Common myeloid progenitor, CD34-positive (primary cell): ENCODE data around the gene ZNF821.

Experiments
- CTCF ChIA-PET: fragments of 350-600 bp; sonication (Branson Sonifier 250); formaldehyde crosslinking; loops from one replicate; lab custom pipeline; 2021; ENCODE audit warnings: antibody characterized with exemption; lab: Charles Lee
- POLR2A ChIA-PET: fragments of 350-600 bp; sonication (Branson Sonifier 250); formaldehyde crosslinking; loops from one replicate; lab custom pipeline; 2021; ENCODE audit warnings: antibody characterized with exemption; lab: Charles Lee
- DNase-seq, 3 donors: peaks; one replicate each; pipeline versions ENCODE4 v3.0.0 to v3.0.0-alpha.2; 2013
- H3K27ac ChIP-seq, 2 experiments: 1 replicate in 1 of 2; 2 replicates in 1 of 2; pipeline ENCODE4 v1.7.0; 2013; ENCODE audit warnings: inconsistent platforms in 2 of 2, low read length in 2 of 2, mild to moderate bottlenecking in 2 of 2, low read depth in 1 of 2, moderate library complexity in 1 of 2; ENCODE audit not compliant: severe bottlenecking in 2 of 2, insufficient read depth in 1 of 2, poor library complexity in 1 of 2
- H3K27me3 ChIP-seq, 5 experiments: replicated peaks in 2 of 5; 1 replicate in 3 of 5; 2 replicates in 2 of 5; pipeline versions ENCODE4 v1.6.1 to v1.7.0; 2013; ENCODE audit warnings: low read length in 4 of 5, mild to moderate bottlenecking in 2 of 5, moderate library complexity in 2 of 5, inconsistent platforms in 1 of 5; ENCODE audit not compliant: insufficient read depth in 5 of 5, control insufficient read depth in 4 of 5
- H3K36me3 ChIP-seq, 4 experiments: 1 replicate in 2 of 4; 2 replicates in 2 of 4; pipeline versions ENCODE4 v1.6.1 to v1.7.0; 2013; ENCODE audit warnings: low read length in 3 of 4, control low read depth in 1 of 4, mild to moderate bottlenecking in 1 of 4; ENCODE audit not compliant: control insufficient read depth in 4 of 4, insufficient read depth in 4 of 4
- H3K4me1 ChIP-seq, 4 experiments: 1 replicate in 3 of 4; 2 replicates in 1 of 4; pipeline versions ENCODE4 v1.6.1 to v1.7.1; 2013; ENCODE audit warnings: low read length in 3 of 4, mild to moderate bottlenecking in 3 of 4, control low read depth in 1 of 4, inconsistent platforms in 1 of 4, moderate library complexity in 1 of 4; ENCODE audit not compliant: control insufficient read depth in 4 of 4, insufficient read depth in 4 of 4; ENCODE audit errors: control extremely low read depth in 1 of 4
- H3K4me3 ChIP-seq, 7 experiments: 1 replicate in 4 of 7; 2 replicates in 3 of 7; pipeline versions ENCODE4 v1.5.1 to v1.7.0; 2013; ENCODE audit warnings: mild to moderate bottlenecking in 7 of 7, low read length in 6 of 7, moderate library complexity in 6 of 7, inconsistent platforms in 2 of 7, low read depth in 2 of 7, control low read depth in 1 of 7; ENCODE audit not compliant: insufficient read depth in 4 of 7, control insufficient read depth in 1 of 7; ENCODE audit errors: extremely low read depth in 1 of 7
- H3K9me3 ChIP-seq, 5 experiments: 1 replicate in 4 of 5; 2 replicates in 1 of 5; pipeline versions ENCODE4 v1.6.1 to v1.7.1; 2013; ENCODE audit warnings: low read length in 4 of 5, mild to moderate bottlenecking in 2 of 5, inconsistent platforms in 1 of 5, low read depth in 1 of 5, moderate library complexity in 1 of 5; ENCODE audit not compliant: control insufficient read depth in 4 of 5, insufficient read depth in 2 of 5; ENCODE audit errors: control extremely low read depth in 1 of 5
- WGBS: methylation state at CpG from one replicate; pipeline ENCODE4 v1.1.5; 2013; ENCODE audit not compliant: insufficient coverage; 5-methylcytosine and 5-hydroxymethylcytosine counted together

The ZNF821 gene

DNA sequence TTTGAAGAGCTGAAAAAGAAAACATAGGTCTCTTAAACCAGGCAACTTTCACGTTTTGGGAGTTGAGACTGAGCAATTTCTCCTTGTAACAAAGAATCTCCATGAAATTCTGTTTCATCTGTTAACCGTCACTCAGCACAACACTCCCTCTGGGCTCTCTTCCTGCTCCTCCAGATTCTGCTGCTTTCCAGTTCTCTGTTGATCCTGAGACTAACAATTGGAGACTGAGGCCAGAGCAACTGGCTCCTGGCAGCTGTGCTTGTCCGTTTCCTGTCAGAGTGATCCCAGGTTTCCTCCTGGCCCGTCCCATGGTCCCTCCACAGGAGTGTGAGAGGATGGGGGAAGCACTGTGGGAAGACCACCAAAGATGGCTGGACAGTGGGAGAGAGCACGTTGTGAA lies 43.8 kb upstream of the ZNF821 start:
- CTCF ChIA-PET: interaction anchor here (1.0 to 2.2 kb wide), 2 partner anchors 10 to 42 kb away, joined by 3 to 13 read pairs; no protein-coding TSS in a partner anchor
- no peaks in the 10 kb centered on the region for H3K27me3 ChIP-seq
- no peak overlapping the region for H3K4me3 ChIP-seq
- POLR2A ChIA-PET: no interaction called here
- H3K36me3 ChIP-seq: peaks cover 20 to 77% (median 59%) of the 10 kb centered on the region in 4 experiments
- 75% methylated on average over 5 of the region's 5 CpGs for WGBS
- peaks cover 0 to 5% (median 0%) of the 10 kb centered on the region in 4 experiments for H3K4me1 ChIP-seq
- H3K9me3 ChIP-seq: no peaks in the 10 kb centered on the region
- no peak overlapping the region for H3K27ac ChIP-seq
- no peak for DNase-seq

DNA sequence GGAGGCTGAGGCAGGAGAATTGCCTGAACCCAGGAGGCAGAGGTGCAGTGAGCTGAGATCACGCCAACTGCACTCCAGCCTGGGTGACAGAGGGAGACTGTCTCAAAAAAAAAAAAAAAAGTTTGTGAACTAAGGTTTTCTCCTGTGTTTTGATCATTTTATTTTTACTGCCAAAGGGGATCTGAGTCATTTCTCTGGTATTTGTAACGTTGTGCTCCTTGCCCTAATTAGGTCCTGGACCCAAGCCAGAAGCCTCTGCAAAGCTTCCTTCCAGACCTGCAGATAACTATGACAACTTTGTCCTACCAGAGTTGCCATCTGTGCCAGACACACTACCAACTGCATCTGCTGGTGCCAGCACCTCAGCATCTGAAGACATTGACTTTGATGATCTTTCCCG lies 43.4 kb upstream of the ZNF821 start:
- 57% methylated on average over 3 of the region's 3 CpGs for WGBS
- CTCF ChIA-PET: no interaction called here
- peaks cover 23 to 81% (median 62%) of the 10 kb centered on the region in 4 experiments for H3K36me3 ChIP-seq
- no peak overlapping the region for H3K4me3 ChIP-seq
- peak in 2 of 3 donors; percentile 38 to 47 for DNase-seq
- H3K9me3 ChIP-seq: no peaks in the 10 kb centered on the region
- POLR2A ChIA-PET: no interaction called here
- H3K27me3 ChIP-seq: no peaks in the 10 kb centered on the region
- H3K27ac ChIP-seq: no peak overlapping the region
- peaks cover 0 to 5% (median 0%) of the 10 kb centered on the region in 4 experiments for H3K4me1 ChIP-seq

GRCh38 chr16:71924710-71925109 lies 40.7 kb upstream of the ZNF821 start:
- peaks cover 28 to 88% (median 76%) of the 10 kb centered on the region in 4 experiments for H3K36me3 ChIP-seq
- POLR2A ChIA-PET: no interaction called here

DNA sequence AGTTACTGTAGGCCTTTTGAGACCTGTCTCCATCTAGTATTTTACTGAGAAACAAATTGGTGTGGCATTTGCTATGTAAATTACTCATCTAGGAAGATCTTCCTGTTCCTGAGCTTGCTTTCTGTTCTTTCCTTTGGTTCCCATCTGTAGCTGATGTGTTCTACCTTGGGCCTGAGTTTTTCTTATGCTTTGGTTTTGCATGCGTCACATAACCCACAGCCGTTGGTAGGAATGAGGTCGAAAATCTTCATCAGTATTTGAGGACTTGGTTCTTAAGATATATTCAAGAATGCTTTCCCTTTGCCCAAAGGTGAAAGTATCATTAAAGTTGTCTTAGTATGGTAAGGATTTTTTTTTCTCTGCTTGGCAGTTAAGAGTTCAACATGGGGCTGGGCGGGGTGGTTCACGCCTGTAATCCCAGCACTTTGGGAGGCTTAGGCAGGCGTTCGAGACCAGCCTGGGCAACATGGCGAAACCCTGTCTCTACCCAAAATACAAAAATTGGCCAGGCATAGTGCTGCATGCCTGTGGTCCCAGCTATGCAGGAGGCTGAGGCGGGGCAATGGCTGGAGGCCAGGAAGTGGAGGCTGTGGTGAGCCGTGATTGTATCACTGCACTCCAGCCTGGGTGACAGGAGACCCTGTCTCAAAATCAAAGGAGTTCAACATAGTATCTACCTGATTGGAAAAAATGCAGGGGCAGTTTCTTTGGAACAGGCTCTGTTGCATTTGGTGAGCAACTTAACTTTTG lies 40.1 kb upstream of the ZNF821 start:
- Histone ChIP-seq H3K4me3 (no peak overlapping the region), H3K9me3 (peaks cover 0 to 8% (median 8%) of the 10 kb centered on the region in 5 experiments), H3K36me3 (peaks cover 31 to 90% (median 77%) of the 10 kb centered on the region in 4 experiments), H3K27me3 (no peaks in the 10 kb centered on the region), H3K27ac (no peak overlapping the region), H3K4me1 (peaks cover 0 to 5% (median 0%) of the 10 kb centered on the region in 4 experiments)
- ChIA-PET POLR2A (no interaction called here), CTCF (interaction anchor here (0.8 kb wide), 1 partner anchor 42 kb away, joined by 4 read pairs; no protein-coding TSS in a partner anchor)
- 100% methylated on average over 8 of the region's 10 CpGs for WGBS
- no peak for DNase-seq

More at GRCh38 chr16:71924710-71925109, 40.7 kb upstream of the ZNF821 start:
- CTCF ChIA-PET: interaction anchor here (0.7 to 1.3 kb wide), 2 partner anchors 10 to 145 kb away, joined by 3 read pairs; no protein-coding TSS in a partner anchor
- no peak for DNase-seq
- WGBS: no CpG with 5 or more reads among the region's 2 CpGs
- peaks cover 0 to 4% (median 2%) of the 10 kb centered on the region in 5 experiments for H3K9me3 ChIP-seq
- peaks cover 0 to 5% (median 0%) of the 10 kb centered on the region in 4 experiments for H3K4me1 ChIP-seq
- H3K27ac ChIP-seq: no peak overlapping the region
- no peaks in the 10 kb centered on the region for H3K27me3 ChIP-seq
- no peak overlapping the region for H3K4me3 ChIP-seq

DNA sequence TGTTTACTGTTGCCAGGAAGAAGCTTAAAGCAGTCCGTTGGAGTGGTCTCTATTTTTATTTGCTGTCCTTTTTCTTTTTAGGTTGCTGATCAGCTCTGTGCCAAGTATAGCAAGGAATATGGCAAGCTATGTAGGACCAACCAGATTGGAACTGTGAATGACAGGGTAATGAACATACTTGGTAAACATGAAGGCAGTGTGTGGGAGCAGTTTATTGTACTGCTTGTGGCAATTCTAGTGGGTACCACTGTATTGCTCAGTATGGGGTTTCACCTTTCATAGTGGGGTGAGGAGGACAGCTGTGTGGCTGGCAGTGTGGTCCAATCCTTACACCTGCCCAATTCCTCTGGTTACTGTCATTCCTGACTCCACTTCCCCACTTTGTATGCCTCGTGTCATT lies 36.7 kb upstream of the ZNF821 start:
- CTCF ChIA-PET: interaction anchor here (0.5 to 1.1 kb wide), 4 partner anchors 10 to 49 kb away, joined by 3 to 4 read pairs (median 3); no protein-coding TSS in a partner anchor
- peaks cover 40 to 96% (median 79%) of the 10 kb centered on the region in 4 experiments for H3K36me3 ChIP-seq
- H3K27me3 ChIP-seq: no peaks in the 10 kb centered on the region
- no peak overlapping the region for H3K27ac ChIP-seq
- no peak overlapping the region for H3K4me3 ChIP-seq
- peaks cover 0 to 17% (median 13%) of the 10 kb centered on the region in 5 experiments for H3K9me3 ChIP-seq
- POLR2A ChIA-PET: no interaction called here
- WGBS: 100% methylated on average over 1 of the region's 2 CpGs
- no peak for DNase-seq
- peaks cover 0 to 4% (median under 1%) of the 10 kb centered on the region in 4 experiments for H3K4me1 ChIP-seq

DNA sequence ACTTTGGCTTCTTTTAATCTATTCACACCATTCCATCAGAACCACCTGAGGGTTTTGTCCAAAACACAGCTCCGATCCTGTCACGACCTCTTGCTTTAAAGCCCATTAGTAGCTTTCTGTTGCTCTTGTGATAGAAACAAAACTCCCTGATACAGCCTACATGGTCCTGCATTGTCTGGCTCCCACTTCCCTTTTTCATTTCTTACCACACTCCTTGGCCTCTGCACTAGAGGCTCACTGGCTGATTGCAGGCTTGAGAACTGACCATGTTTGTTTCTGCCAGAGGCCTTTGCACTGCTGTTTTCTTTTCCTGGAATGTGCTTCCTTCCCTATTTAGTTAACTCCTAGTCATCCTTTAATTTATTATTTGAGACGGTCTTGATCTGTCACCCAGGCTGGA lies 35.1 kb upstream of the ZNF821 start:
- CTCF ChIA-PET: interaction anchor here (0.8 to 4.0 kb wide), 4 partner anchors 10 to 308 kb away, joined by 3 to 13 read pairs (median 4); no protein-coding TSS in a partner anchor
- peak in 2 of 3 donors; percentile 40 to 45 for DNase-seq
- H3K4me3 ChIP-seq: peak overlapping the region in 1 of 7 experiments; percentile 15
- H3K4me1 ChIP-seq: peaks cover 0 to 4% (median under 1%) of the 10 kb centered on the region in 4 experiments
- H3K9me3 ChIP-seq: peaks cover 0 to 17% (median 13%) of the 10 kb centered on the region in 5 experiments
- peaks cover 33 to 85% (median 71%) of the 10 kb centered on the region in 4 experiments for H3K36me3 ChIP-seq
- POLR2A ChIA-PET: no interaction called here
- H3K27me3 ChIP-seq: no peaks in the 10 kb centered on the region
- no peak overlapping the region for H3K27ac ChIP-seq
- WGBS: 63% methylated on average over 3 of the region's 3 CpGs
